Effector CD8-positive, alpha-beta T cell (primary cell): ENCODE measurements around the gene C10orf105.
A peak's percentile ranks its signal among the peaks of the same experiment; 100 is the strongest.

Experiments
- DNase-seq: peaks from one replicate; lab custom pipeline; 2025; lab: John Stamatoyannopoulos, UW

The C10orf105 gene

DNA sequence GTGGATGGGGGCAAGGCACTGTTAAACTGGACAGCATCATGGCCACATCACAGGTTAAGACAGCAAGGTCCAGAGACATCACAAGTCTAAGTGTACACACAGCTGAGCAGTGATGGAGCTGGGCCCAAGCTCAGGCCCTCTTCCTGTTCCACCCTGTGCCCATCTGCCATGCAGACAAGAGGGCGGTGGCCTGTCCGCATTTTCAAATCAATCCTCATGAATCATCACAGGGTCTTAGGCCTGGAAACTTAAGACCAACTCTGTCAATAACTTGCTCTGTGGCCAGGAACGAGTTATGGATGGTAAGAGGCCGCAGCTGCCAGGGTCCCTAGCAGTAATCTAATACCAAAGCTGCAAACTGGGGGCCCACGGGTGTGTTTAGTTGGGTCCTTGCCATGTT lies 3.2 kb downstream of the C10orf105 start:
- no peak for DNase-seq

DNA sequence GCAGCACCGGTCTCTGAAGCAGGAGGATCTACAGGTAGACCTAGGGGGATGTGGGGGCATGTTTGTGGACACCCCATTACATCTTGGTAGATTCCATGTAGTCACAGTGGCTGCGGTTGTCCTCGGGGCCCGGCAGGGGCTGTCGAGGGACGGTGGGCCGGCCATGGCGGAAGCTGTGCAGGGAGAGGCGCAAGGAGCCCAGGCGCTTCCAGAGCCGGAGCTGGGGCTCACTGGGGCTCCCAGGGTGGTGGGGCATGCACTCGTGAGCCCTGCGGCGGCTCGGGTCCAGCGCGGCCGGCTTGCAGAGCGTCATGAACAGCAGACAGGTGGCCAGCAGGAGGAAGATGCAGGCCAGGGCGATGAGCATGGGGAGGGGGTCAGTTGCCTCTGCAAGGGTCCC lies 3.7 kb downstream of the C10orf105 start:
- DNase-seq: no peak

DNA sequence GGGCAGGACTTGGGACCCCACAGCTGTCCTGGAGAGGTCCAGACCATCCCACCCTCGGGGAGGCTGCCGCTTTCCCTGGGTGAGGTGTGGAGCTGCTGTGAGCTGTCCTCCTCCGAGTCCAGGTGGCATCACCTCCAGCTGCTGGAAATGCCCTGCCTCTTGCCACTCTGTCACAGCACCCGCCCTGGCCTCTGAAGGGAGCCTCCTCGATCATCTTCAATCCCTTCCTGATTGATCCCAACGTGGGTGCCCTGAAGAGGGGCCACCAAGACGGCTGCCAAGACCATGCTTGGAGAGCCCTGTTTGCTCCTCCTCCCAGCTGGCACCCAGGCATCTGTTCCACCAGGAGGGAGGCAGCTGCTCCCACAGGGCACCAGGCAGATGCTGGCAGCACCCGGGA lies 4.6 kb downstream of the C10orf105 start:
- no peak for DNase-seq

DNA sequence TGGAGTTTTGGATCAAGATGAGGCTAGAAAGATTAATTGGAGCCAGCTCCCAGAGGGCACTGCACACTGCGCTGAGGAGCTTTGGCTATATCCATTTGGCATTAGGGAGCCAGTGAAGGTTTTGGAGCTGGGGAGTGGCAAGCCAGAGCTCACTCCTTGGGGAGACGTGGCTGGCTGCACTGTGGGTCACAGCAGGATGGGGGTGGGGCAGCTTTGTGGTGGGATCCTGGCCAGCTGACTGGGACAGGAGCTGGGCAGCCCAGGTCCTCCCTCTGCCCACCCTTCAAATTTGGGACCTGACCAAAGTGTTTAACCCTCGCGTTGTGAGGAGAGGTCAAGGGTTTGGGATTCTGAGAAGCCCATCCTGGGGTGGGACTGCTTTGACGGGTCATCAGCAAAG lies 5.0 kb downstream of the C10orf105 start:
- no peak for DNase-seq

DNA sequence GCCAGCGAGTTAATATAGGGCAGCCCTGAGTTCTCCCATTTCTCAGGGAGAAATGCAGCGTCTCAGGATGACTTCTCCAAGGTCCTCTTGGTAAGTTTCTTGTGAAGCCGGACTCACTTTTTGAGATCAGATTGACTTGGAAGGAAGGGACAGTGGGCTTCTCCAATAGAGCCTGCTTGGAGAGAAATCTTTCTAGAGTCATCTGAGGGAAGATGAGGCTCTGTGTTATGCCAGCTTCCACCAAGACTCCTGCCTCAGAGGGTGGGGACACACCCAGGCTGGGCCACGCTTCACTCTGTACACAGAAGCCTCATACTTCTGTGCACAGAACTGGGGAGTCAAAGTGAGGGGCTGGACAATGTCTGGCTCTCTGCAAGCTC lies 5.6 kb downstream of the C10orf105 start:
- DNase-seq: no peak

DNA sequence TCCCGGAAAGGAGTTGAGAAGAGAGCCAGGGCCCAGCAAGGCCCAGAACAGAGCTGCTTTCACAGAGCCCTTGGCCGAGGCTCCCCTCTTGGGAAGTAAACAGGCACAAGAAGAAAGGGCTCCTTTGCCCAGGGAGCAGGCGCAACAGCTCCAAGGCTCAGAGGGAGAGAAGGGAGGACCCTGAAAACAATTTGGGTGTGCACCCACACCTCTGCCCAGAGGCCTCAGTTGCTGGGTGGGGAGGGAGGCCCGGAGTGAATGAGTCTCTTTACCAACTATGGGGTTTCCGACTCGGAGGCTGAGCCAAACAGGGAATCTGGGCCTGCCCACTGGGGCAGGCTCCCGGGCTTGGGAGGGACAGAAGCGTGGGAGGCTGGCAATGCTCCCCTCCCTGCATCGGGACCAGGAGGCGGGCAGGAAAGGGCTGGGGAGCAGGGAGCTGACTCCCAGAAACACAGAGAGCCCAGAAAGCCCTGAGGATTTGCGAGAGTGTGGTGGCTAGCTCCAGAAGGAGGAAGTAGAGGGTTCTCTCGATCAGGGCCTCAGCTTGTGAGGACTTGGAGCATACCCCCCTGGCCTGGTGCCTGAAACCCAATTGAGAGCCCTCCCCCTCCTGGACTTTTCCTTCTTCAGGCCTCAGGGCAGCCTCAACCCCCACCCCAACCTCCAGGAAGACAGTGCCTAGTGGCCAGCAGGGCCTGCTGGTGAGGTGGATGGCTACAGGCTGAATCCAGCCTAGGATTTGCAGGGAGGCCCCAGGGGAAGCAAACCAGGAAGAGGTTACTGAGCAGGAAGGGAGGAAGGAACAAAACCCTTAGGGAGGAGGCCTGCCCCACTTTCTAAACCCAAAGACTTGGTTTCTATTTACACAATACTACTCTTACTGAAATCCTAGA lies 6.2 kb downstream of the C10orf105 start:
- DNase-seq: no peak

DNA sequence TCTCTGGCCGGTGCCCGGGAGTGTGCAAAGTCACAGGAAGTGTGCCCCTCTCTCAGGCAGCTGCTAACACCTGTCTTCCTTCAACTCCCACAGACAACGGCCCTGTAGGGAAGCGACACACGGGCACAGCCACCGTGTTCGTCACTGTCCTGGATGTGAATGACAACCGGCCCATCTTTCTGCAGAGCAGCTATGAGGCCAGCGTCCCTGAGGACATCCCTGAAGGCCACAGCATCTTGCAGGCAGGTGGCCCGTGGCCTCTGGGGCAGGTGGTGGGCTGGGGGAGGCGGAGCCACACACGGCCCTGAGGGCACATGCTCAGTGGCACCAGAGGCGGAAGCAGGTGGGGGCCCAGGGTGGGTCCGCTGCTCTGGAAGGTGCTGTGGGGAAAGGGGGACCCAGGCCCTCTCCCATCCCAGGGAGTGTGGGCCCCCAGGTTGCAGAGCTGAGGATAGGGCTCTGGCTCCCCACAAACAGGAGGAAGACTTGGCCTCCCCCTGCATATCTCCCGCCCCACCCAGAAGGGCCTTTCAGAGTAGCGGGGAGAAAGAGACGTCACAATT lies 6.9 kb downstream of the C10orf105 start:
- no peak for DNase-seq

DNA sequence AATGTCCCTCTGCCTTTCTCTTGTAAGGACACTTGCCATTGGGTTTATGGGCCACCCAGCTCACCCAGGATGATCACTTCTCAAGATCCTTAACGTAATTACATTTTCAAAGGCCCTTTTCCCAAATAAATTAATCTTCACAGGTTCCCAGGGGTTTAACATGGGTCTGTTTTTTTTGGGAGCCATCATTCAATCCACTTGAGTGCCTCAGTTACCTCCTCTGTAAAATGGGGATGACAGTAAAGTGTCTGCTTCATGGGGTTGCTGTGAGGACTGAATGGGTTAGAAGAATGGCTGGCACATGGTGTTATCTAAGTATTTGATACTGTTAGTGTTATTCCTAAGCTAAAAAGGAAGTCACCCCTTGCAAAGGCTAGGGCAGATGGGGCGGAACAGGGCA lies 7.4 kb downstream of the C10orf105 start:
- no peak for DNase-seq

DNA sequence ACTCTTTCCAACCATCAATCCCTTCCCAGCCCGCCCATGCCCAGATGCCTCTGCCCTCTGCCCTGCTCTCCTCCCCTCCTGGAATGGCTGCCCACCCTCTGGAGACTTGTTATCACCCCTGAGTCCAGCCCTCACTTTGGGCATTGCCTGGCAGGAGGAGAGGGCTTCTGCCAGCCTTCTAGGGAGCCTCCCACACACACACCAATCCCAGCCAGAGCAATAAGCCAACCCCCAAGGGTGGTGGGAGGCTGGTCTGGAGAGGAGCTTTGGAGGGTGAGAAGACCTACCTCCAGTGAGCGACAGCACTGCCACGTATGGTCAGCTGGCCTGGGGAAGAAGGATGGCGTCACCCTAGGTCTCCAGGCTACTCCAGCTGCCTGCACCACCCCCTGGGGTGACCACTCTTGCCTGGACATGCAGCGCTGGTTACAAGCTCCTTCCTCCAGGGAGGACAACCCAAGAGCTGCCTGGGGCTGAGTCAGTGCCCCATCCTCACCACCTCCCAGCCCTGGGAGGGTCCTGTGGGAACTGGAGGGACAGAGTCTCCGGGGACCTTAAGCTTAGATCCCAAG lies 8.4 kb downstream of the C10orf105 start:
- no peak for DNase-seq

DNA sequence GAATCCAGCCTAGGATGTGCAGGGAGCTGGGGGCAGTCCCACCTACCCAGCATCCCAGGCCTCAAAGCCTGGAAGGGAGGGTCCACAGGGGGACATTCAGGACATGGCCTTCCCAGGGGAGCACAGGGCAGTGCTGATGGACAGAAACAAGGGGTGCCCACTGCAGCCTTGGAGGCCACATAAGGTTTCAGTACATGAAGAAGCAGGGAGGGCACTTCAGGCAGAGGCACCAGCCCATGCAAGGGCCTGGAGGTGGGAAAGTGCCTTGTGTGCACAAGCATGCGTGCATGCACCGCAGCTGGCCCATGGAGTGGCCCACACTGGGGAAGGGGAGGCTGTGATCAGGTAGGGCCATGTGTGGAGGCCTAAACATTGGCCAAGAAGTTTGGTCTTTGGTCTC lies 9.1 kb downstream of the C10orf105 start:
- no peak for DNase-seq

DNA sequence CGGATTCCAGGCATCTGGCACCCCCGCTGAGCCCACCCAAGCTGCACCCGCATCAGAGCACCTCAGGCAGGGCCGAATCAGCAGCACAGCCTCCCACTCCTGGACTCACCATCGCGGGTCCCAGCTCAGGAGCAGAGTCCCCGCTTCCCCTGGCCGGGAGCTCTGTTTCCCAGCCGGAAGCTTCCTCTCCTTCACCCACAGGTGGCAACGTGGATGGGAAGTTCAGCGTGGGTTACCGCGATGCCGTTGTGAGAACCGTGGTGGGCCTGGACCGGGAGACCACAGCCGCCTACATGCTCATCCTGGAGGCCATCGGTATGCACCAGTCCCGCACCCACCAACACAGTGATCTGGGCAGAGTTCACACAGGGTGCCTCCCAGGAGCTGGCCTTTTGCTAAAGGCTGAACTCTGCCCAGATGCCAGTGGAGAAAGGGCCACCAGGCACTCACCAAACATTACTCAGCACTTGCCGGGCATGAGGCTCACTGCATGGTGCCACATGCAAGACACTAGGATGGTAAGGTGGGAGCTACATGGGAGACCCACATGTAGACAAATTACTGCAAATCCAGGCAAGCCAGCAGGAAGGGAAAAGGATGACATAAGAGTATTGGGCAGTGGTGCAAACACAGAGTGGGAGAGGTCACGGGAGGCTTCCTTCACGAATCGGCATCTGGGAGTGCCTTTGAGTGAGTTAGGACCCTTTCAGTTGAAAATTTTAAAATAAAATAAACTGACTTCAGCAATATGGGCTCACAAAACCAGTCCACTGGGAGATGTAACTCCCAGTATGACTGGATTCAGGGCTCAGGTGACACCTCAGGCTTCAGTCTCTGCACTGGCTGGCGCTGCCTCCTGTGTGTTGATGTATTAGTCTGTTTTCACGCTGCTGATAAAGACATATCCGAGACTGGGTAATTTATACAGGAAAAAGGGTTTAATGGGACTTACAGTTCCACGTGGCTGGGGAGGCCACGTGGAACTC lies 10.4 kb downstream of the C10orf105 start:
- no peak for DNase-seq

DNA sequence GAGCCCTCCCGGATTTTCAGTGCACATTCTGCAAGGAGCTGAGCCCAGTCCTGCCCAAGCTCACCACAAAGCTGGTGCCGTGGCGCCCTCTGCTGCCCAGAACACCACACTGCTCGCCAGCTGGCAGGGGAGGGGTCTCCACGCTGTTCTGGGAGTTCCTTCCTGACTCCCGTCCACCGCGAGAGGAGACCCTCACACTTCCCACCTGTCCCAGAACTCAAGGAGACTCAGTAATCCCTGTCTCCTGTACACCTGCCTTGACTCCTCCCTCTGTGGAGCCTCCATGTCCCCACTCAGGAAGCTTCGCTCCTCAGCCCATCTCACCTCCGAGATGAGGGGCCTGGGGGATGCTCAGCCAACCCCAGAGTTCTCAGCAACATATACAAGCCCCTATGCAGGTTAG lies 11.3 kb downstream of the C10orf105 start:
- DNase-seq: peak; percentile 41

DNA sequence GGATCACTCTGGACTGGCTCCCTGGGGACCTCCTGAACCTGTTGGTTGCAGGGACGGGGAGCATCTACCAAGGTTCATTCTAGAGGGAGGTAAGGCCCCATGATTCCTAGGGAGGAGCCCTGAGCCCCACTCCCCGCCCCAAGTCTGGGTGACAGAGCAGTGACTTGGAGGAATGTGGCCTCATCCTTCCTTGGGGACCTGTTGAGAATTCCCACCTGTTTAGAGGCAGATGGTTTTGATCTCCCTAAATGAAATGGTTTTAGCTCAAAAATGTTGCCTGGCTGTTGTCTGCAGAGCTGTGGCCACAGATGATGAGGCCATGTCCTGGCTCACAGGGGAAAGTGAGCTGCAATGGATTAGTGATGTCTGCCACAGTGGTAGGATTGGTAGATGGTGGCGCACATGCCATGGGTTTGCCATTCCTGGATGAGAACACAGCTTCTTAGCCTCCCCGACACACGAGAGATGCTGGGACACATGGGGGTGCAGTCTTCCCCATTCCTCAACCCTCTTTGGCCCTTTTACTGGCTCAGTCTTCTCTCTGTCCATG lies 12.3 kb downstream of the C10orf105 start:
- DNase-seq: no peak

DNA sequence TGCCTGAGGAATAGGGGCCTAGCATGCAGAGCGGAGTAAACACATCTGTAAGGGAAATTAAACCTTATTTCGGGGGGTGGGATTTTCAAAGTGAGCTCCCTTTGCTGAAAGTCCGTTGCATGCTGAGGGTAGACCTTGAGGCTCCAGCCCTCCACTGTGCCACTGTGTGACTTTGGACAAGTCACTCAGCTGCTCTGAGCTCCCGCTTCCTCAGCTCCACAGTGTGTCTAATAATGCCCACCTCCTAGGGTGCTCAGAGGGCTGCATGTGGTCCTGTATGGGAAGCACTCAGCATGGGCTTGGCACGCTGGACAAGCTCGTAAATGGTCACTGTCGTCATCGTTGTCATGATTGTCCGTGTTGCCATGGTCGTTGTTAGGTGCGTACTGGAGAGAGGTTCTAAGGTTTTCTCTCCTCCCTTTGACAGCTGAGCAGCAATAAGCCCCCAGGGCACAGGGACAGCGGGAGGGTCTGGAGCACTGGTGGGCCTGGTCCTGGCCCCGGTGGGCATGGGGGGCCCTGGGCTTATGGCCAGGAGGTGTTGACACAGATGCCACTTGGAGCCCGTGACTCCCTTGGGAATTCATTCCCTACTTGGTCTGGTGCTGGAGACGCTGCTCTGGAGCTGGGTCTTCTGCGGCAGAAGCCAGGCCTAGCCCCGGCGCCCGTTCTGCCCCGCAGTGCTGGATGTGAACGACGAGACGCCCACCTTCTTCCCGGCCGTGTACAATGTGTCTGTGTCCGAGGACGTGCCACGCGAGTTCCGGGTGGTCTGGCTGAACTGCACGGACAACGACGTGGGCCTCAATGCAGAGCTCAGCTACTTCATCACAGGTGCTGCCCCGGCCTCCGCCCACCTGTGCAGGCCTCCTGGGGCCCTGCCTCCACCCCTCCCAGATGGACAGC lies 13.1 kb downstream of the C10orf105 start:
- DNase-seq: no peak

DNA sequence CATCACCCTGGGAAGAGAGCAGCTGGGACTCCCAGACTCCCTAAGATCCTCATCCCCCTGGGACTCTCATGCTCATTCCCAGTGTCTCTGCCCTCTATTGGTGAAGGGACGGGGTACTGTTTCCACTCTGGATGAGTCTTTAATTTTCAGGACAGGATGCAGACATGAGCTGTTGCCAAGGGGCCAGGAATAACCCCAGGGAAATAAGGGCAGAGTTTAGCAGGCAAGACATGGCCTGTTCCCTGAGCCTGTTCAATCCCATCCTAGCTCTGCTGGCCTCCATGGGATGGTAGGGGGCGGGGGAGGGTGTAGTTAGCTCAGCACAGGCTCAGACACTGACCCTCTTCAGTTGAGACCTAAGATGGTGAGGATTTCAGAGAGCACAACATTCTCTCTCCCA lies 14.0 kb downstream of the C10orf105 start:
- no peak for DNase-seq

DNA sequence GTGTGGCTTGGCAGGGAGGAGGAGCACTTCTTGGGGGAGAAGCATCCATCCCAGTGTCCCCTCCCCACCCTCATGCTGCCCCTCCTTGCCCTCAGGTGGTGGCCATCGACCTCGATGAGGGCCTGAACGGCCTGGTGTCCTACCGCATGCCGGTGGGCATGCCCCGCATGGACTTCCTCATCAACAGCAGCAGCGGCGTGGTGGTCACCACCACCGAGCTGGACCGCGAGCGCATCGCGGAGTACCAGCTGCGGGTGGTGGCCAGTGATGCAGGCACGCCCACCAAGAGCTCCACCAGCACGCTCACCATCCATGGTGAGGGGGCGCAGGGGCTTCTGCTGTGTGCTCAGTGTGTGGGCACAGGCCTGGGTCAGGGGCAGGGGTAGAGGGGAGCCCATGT lies 14.8 kb downstream of the C10orf105 start:
- no peak for DNase-seq

DNA sequence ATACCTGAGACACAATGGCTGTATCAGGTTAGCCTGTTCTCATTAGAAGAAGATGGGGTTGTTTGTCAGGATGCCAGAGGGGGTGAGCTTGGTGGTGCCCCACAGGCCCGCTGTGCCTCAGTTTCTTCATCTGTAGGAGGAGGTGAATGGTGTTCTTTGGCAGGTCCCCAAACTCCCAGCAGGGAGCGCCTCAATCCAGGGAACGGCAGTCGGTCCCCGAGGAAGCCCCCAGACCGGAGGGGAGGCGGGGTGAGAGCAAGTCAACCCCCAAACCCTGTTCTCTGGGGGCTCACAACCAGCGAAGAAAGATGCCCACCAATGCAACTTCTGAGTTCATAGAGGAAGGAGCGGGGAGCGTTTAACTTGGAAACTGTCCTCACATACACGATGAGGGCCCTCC lies 16.0 kb downstream of the C10orf105 start:
- DNase-seq: no peak

DNA sequence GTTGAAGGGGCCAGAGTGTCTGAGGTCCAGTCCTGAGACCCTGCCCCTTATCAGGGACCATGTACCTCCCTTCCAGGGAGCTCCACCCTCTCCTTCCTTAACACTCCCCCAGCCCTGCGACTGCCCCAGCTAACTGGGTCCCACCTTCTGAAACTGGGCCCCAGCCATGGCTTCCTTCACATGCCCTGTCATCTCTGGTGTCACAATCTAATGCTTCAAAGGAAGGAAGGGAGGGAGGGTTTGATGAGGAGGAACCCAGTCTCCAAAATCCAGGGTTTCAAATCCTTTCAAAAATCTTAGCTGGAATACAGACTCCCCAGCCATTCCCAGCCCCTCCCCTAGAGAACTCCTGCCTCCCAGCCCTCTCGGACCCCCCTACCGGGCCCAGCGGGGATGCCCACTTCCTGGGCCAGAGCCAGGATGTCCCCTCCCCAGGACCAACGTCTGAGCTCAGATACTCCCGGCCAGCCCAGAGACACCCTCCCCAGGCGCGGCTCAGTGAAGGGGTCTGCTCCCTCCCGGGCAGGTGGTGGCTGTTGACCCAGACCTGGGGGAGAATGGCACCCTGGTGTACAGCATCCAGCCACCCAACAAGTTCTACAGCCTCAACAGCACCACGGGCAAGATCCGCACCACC lies 18.0 kb downstream of the C10orf105 start:
- no peak for DNase-seq

DNA sequence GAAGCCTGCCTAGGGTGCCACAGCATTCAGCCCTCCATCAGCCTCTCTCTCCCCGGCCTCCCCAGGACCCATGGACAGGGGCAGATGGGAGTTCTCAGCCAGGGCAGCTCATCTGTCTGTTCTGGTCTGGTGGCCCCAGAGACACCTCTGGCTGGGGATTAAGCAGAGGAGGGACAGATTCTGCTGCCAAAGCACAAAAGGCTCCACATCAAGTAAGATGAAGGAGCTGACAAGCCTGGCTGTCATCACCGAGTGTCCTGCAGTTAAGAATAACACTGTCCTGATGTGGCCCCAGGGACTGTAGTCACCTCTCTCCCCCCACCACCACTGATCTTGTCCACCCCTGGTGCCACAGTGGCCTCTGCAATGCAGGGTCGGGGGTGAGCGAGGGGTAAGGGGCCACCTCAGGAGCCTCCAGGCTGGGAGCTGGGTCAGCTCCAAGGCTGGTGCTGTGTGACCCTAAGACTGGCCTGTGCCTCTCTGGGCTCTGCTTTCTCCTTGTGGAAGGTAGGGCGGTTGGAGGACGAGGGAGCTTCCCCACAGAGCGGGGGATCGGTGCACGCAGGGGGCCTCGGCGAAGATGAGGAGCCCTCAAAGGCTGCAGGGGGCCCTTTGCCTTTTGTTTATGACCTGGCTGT lies 18.7 kb downstream of the C10orf105 start:
- no peak for DNase-seq

DNA sequence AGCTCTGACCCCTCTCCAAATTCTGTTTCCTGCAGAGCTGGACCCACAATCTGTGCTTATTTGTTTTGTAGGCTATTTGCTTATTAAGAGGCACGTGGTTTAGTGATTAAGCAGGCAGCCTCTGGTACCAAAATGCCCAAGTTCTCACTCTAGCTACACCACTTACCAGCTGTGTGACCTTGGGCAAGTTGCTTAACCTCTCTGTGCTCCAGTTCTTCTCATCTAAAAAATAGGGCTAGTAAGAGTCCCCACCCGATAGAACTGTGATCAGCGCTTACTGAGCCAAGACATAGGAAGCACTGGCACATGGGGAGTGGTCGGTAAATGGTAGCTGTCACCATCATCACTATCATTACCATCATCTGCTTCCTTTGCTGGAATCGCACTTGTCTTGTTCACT lies 20.8 kb downstream of the C10orf105 start:
- DNase-seq: no peak
